ENCODE measurements around the gene DLX4. TPM values are rescaled to one million over a fixed set of nuclear protein-coding genes. Genes with fewer than 3 reads are reported as not detected.

Gene DLX4
- total and polyA plus RNA-seq, 12 donors = 0.03 to 0.26 TPM; not detected in 10

DNA sequence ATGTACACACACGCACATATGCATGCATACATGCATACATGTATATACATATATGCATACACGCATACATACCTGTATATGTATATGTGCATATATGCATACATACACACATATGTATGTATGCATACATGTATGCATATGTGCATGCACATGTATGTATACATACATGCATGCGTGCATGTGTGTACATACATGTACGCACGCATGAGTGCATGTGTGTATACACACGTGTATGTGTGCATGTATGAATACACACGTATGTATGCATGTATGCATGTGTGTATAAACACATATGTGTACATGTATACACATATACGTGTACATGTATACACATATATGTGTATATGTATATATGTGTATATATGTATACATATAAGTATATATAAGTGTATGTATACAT lies 54.5 kb downstream of the DLX4 start:
- H3K9me3 ChIP-seq = no peaks in the 10 kb centered on the region
- H3K36me3 ChIP-seq = no peaks in the 10 kb centered on the region
- intact Hi-C loops (cut with DNase I) = loop anchor here in 4 of 10 donors (5.0 to 10.0 kb wide), 2 partner anchors 271 to 509 kb away; partner anchors contain the start of gene EPN3 (in 1 of the 4)
- H3K4me1 ChIP-seq = peaks cover 5 to 34% (median 18%) of the 10 kb centered on the region in 9 donors
- no peak overlapping the region for H3K4me3 ChIP-seq
- H3K27ac ChIP-seq = no peak overlapping the region
- H3K27me3 ChIP-seq = peaks cover 0 to 21% (median 5%) of the 10 kb centered on the region in 7 donors
- no peak for DNase-seq
- ATAC-seq = no peak
- WGBS, 2 donors = 63 to 67% methylated on average over 8 of the region's 8 CpGs
- TF ChIP-seq, protein P1, sequence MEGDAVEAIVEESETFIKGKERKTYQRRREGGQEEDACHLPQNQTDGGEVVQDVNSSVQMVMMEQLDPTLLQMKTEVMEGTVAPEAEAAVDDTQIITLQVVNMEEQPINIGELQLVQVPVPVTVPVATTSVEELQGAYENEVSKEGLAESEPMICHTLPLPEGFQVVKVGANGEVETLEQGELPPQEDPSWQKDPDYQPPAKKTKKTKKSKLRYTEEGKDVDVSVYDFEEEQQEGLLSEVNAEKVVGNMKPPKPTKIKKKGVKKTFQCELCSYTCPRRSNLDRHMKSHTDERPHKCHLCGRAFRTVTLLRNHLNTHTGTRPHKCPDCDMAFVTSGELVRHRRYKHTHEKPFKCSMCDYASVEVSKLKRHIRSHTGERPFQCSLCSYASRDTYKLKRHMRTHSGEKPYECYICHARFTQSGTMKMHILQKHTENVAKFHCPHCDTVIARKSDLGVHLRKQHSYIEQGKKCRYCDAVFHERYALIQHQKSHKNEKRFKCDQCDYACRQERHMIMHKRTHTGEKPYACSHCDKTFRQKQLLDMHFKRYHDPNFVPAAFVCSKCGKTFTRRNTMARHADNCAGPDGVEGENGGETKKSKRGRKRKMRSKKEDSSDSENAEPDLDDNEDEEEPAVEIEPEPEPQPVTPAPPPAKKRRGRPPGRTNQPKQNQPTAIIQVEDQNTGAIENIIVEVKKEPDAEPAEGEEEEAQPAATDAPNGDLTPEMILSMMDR (IDR thresholded peaks at IDR 0.05) = no peak

Other genes starting within 250 kb of the DLX4 start
- 10 to 100 TPM in 6 of 10 donors, 1 to 10 TPM in 4; 4.0 to 14.0 (median 10.5) TPM for gene FAM117A, start 205.1 kb upstream of the DLX4 start, total RNA-seq
- gene FAM117A, start 205.1 kb upstream of the DLX4 start, polyA plus RNA-seq = 1 to 10 TPM; 6.1 to 7.6 TPM
- 10 to 100 TPM; 48.9 to 81.3 (median 66.3) TPM for gene KAT7, start 180.5 kb upstream of the DLX4 start, total RNA-seq
- gene KAT7, start 180.5 kb upstream of the DLX4 start, polyA plus RNA-seq = 10 to 100 TPM in 1 of 2 donors, 1 to 10 TPM in 1; 5.9 to 16.7 TPM
- gene TAC4, start 121.1 kb upstream of the DLX4 start, total RNA-seq = 1 to 10 TPM in 1 of 10 donors, under 1 TPM in 2, not detected in 7; 0.78 to 2.7 (median 0.94) TPM
- gene TAC4, start 121.1 kb upstream of the DLX4 start, polyA plus RNA-seq = not detected
- gene DLX3, start 26.0 kb downstream of the DLX4 start, total RNA-seq = under 1 TPM in 2 of 10 donors, not detected in 8; 0.11 to 0.23 TPM
- gene DLX3, start 26.0 kb downstream of the DLX4 start, polyA plus RNA-seq = under 1 TPM in 1 of 2 donors, not detected in 1; 0.03 TPM
- gene ITGA3, start 86.9 kb downstream of the DLX4 start, total RNA-seq = 10 to 100 TPM; 12.5 to 44.2 (median 22.5) TPM
- gene ITGA3, start 86.9 kb downstream of the DLX4 start, polyA plus RNA-seq = 10 to 100 TPM; 26.1 to 39.9 TPM
- gene PDK2, start 126.2 kb downstream of the DLX4 start, total RNA-seq = 100 to 1,000 TPM; 161 to 337 (median 231) TPM
- 100 to 1,000 TPM in 1 of 2 donors, 10 to 100 TPM in 1; 88.1 to 129 TPM for gene PDK2, start 126.2 kb downstream of the DLX4 start, polyA plus RNA-seq
- 1 to 10 TPM; 1.5 to 3.8 (median 1.9) TPM for gene SAMD14, start 161.0 kb downstream of the DLX4 start, total RNA-seq
- gene SAMD14, start 161.0 kb downstream of the DLX4 start, polyA plus RNA-seq = 1 to 10 TPM; 1.9 to 3.8 TPM
- 10 to 100 TPM; 17.3 to 45.4 (median 26.9) TPM for gene PPP1R9B, start 181.5 kb downstream of the DLX4 start, total RNA-seq
- 10 to 100 TPM; 22.4 to 42.7 TPM for gene PPP1R9B, start 181.5 kb downstream of the DLX4 start, polyA plus RNA-seq
- 100 to 1,000 TPM; 136 to 204 (median 158) TPM for gene SGCA, start 196.8 kb downstream of the DLX4 start, total RNA-seq
- gene SGCA, start 196.8 kb downstream of the DLX4 start, polyA plus RNA-seq = 100 to 1,000 TPM; 137 to 314 TPM
- gene COL1A1, start 232.4 kb downstream of the DLX4 start, total RNA-seq = 100 to 1,000 TPM in 1 of 10 donors, 10 to 100 TPM in 9; 31.7 to 455 (median 45.9) TPM
- 10 to 100 TPM; 30.2 to 81.5 TPM for gene COL1A1, start 232.4 kb downstream of the DLX4 start, polyA plus RNA-seq